ENCODE measurements around the gene FARSB.

The FARSB gene

DNA sequence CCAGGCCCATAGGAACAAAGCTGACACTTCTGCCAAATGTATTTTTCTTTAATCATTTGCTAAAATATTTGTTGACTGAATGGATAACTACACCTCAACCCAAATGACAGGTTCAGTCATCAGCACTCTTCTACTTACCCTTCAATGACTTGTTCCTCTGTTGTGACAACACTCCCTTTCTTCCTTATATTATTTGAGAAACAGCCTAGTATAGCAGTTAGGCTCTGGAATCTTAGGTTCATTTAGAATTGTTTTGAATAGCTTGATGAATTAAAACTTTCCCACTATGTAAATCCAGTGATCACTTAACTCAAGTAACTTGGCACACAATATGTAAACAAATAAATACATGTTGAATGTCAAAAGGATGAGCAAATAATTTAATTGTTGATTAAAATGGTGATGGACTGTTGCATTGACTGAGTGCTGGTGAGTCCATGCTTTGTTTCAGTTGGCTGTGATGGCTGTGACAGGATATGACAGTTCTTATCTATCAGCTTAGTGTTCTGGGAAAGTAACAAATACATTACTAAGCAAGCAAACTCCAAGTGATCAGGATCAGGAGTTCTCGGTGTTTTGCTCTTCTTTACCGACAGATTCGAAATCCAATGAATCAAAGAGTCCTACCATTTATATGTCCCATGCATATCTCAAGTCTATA, 12.7 kb upstream of the FARSB start:
- no peak for DNase-seq

DNA sequence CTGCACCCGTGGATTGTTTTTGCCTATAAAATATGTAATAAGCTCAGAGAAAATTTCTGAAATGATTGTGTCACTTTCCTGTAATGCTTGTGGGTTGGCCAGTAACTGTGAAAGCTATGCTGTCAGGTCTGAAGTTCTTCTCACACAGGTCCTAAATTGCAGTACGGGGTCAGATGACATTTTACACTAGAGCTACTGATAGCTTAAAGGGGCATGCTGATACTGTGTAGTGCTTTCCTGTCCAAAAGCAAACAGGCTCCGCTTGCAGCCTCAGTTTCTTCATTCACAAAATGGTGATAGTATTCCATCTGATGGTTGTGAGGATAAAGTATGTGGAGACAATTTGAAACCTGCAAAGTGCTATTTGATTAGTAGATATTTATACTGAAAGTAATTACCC, 7.6 kb upstream of the FARSB start:
- DNase-seq = no peak

DNA sequence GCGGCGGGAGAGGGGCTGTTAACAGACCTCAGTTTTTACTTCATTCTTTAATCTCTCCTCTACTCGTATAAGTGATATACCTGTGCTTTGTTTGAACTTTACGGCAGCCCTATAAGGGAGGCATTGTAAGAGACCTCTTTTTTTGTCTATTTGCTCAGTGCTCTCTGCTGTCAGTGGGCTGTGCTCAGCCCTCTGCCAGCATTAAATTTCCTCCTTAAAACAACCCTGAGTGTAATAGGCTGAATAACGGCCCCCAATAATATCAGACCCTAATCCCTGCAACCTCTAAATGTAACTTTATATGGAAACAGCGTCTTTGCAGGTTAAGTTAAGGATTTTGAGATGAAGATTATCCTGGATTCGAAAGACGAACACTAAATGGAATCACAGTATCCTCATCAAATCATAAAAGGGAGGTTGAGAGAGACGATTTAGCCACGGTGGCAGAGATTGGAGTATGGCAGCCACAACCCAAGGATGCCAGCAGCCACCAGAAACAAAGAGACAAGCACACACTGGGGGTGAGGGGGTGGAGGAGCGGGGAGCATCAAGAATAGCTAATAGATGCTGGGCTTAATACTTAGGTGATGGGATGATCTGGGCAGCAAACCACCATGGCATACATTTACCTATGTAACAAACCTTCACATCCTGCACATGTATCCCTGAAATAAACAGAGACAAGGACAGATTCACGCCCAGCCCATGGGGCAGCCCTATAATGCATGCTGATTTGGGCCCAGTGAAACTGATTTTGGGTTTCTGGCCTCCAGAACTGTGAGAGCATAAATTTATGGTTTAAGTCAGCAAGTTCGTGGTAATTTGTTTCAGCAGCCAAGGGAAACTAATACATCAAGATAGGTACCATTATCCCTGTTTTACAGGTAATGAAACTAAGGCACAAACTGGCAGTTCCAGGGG, 894 bp upstream of the FARSB start:
- peak in 2 of 58 donors; percentile 1 to 13 for DNase-seq

DNA sequence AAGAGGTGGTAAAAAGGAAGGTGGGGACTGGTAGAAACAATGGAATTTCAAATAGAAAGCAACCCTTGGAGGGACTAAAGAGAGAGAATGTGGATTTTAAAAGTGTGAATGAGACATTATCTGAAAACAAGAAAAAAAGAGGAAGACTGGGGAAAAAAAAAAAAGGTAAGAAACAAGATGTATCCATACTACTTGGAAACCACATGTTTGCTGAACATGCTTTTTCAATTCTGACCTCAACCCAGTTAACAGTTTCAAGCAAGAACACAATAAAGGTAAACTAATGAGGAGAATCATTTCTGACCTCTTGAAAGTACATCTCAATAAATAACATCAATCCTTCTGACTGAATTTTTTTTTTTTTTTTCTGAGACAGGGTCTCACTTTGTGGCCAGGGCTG, 2.6 kb downstream of the FARSB start:
- no peak for DNase-seq

DNA sequence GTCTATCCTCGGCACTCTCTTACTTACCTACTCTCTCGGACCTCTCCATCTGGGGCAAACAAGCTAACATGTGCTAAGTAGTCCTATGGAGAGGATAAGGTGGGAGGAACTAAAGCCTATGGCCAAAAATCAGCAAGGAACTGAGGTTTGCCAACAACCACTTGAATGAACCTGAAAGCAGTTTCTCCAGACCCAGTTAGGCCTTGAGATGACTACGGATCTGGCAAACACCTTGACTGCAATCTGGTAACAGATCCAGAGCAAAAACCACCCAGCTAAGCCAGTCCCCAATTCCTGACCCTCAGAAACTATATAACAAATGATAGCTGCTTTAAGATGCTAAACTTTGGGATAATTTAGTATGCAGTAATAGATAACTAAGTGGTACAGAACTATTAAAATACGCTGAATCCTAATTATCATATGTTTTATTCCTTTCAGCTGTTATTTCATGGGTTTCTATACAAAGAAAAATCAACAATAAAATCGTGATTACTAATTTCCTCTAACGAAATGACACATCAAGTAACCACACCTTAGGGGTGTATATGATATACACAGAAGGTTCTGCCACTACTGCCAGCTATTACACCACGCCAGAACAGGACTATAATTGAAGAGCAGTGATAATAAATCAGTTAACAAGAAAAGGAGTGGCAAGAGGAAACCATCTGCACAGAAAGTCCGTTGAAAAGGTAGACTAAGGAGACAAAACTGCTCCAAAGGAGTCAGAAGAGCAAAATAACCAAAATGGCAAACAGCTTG, 3.2 kb downstream of the FARSB start:
- DNase-seq = no peak

DNA sequence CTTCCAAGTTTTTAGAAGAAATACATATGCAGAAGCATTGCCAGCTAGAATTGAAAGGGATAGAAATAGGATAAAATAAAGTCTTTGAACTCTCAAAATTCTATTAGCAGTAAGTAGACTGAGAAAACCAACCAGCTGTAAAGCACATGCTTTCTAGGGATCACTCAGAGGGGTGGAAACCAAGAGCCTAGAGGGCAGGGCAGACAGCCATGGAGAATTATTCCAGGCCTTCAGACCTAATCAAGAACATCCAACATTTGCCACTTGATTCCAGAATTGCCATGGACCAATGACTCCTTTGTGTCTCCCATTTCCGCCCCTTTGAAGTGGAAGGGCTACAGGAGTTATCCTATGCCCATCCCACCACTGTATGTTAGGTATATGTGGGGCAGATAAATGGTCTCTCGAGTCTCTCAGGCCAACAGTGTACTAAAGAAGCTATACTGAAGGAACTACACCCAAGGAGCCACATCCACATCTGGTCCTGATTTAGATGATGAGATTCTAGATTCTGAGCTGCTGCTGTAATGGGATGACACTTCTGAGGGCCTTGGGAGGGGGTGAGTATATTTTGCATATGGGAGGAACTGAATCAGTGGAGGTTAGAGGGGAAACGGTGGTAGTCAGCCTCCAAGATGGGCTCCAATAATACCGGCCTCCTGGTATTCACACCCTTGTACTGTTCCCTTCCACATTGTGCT, 4.0 kb downstream of the FARSB start:
- DNase-seq = no peak

DNA sequence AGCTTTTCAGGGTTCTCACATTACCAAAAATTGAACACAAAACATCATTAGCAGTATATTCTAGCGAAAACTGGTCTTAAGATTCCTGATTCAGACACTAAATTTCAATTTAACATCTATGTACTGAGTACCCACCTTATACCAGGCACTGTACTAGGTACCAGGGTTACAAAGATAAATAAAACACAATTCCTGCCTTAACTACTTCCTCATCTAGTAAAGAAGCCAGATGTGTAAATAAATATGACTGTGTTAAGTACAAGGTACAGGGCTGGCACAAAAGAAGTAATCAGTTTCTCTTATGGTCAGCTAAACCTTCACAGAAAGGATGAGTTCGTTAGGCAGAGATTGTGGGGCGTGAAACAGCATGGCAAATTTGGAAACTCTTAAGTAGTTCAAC, 6.1 kb downstream of the FARSB start:
- no peak for DNase-seq

DNA sequence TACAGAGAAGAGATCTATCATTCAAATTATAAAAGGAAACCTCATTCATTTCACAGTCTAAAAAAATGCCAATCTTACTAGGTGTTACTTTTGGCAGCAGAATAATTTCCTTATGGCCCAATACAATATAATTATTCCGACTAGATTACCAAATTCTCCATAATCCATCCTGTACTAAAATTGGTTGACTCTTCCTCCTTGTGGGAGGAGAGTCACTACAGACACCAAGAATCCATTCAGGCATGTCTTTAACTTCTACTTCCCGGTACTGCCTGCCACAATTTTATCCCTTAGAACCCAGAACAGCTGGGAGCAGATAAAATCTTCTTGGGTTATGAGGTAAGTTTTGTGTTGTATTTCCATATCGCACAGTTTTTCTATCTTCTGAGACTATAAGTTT, 9.9 kb downstream of the FARSB start:
- DNase-seq = no peak

DNA sequence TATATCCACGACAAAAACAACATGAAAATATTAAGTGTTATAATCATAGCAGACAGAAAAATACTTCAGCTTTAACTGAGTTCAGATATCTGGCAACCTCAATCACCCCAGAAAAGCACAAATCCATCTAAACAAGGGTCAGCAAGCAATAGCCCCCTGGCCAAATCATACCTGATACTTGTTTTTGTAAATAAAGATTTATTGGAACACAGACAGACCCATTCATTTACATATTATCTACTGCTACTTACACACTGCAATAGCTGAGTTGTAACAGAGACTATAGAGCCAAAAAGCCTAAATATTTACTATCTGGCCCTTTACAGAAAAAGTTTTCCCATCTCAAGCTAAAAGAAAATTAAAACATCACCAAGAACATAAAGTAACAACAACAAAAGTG, 12.8 kb downstream of the FARSB start:
- no peak for DNase-seq

DNA sequence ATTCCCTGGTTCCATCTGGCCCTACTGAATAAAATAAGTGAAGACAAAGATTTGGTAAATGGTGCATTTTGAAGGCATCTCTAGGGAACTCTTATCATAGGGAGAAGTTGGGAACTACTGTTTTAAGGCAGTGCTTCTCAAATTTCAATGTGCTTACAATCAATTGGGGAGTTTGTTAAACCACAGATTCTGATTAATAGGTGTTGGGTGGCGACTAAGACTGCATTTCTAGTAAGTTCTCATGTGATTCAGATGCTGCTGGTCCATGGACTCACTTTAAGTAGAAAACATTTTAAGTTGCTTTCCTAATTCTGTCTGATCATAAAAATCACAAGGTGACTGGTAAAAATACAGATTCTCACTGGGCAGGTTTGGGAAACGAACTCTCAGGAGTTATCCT, 14.6 kb downstream of the FARSB start:
- no peak for DNase-seq

DNA sequence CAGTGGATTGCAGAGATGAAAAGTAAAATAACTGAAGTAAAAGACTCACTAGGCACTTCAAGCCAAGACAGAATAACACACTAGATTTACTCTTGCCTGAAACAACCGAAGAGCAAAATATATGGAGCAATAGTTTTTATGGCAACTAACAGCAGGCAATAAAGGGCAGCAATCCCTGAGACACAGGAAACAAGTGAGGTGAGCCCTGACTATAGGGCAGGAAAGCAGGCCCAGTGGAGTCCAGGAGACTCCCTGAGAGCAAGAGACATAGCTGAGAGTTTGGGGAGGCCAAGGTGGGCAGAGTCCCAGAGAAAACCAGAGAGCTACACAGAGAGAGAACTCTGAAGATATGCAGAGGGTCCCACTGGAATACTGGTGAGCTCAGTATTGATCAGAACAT, 18.8 kb downstream of the FARSB start:
- DNase-seq = no peak

DNA sequence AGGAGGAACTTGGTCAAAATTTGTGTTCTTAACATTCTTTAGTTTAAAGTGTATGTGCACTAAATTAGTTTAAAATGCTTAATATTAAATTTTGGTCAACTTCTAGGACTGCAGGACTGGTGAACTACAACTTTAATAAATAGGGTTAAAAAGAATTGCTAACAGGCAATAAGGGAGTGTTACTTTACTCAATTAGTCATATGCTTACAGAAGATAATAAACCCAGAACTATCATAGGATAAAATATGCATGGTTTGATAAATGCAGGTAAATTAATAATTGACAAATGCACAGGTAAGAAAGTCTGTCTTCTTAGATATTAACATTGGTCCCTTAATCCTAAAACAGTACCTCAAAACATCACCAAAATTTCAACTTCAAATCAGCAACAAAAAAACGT, 20.6 kb downstream of the FARSB start:
- no peak for DNase-seq

DNA sequence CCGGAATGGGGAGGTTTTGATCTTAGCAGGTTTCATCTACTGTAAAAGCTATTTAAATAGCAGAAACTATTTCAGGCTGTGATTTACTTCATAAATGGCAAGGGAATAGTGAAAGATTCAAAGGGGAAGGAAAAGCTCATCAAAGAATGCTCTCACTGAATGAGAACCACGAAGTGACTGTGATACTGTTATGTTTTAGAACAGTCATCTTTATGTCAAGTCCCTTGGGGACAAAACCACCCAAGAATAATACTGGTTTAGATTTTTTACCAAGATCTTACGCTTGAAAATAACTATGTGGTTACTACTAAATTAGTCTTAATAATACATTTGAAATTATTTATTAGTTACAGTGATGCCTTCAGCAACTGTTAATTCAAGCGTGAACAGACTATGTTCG, 28.1 kb downstream of the FARSB start:
- no peak for DNase-seq

DNA sequence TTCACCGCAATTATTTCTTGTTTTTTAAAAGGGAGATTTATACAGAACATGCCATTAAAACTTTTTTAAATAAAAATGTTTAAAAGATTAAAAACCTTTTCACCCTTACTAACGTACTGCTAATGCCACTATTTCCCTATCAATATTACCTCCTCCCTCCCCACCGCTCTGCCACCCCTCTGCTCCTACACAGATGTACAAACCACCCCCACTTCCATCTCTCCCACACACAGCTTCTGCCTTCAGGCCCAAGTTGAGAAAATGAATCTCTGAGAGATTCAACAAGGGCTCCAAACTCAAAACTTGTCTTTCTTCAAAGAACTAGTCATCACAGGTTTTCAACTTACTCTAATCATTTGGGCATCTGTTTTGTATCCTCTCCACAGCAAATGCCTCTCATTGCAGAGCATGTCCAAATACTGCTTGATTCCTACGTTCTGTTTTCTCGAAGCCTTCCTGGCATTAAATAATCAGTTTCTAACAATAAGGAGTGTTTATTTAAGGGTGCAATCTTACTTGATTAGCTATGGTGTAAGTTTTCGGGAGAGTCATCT, 32.1 kb downstream of the FARSB start:
- no peak for DNase-seq

DNA sequence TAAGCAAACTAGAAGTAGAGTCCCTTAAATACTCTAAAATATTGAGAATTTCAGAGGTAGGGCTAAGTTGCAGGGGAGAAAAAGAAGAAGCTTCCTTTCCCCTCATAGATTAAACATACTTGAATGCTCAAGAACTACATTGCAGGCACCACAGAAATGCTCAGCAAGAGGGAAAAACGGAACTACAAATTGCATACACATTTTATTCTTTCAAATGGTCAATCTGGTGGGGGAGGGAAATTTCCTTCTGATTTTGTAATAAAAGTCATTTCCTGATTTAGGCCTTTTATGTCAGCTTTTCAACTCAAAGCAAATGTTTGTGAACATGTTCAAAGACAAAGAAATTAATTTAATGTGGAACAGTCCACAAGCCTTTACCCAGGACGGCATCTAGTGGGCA, 33.0 kb downstream of the FARSB start:
- DNase-seq = no peak

DNA sequence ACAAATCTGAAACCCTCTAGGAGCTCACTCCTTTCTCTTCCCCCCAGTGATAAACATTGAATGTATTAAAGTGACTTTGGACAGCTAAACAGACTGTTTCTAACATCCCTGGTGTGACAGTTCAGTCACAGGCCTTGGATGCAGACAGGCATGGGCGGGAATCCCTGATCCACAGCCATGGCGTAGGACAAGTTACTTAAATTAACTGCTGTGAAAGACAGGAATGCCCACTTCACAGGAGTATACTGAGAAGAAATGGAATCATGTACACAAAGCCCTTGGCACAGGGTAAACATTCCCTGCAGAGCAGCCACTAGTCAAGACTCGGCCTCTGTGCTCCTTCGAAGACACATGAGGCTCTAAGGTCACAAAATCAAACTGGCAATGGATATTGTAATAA, 34.0 kb downstream of the FARSB start:
- no peak for DNase-seq

DNA sequence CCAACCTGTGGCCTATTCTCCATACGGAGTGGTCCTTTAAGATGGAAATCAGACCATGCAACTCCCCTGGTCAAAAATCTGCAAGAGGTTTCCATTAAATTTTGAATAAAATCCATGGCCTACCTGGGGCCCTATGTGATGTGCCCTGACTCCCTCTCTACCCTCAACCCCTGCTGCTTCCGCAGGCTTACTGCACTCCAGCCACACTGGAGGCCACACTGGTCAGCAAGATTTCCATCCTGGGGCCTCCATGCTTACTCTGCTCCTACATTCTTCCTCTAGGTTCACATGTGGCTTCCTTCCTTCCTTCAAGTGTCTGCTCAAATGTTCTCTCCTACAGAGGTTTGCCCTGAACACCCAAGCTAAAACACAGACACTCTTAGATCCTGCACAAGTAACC, 40.6 kb downstream of the FARSB start:
- no peak for DNase-seq

DNA sequence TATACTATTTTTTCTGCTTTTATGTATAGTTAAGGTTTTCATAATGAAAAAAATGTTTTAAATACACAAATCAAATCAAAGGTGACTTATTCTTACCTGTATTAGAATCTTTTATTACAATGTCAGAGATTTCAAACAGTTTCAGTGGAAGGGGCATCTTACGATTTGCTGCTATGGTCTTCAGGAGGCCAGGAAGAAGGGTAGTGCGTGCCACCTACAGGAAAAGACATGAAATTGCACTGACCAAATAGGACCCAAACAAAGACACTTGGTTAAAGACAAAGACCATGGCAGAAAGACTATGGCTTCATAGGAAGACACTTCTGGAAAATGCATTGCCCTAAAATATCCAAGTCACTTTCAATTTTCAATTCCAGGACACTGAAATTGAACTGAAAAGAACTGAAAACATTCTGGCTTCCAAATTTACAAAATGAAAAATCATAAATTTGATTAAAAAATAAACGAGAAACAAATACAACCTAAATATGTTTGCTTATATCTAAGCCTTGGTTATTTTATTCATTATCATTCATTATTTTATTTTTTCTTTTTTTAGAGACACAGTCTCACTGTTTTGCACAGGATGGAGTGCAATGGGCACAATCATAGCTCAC, 42.1 kb downstream of the FARSB start:
- DNase-seq = peak in 3 of 58 donors; percentile 2 to 30 (median 9)

DNA sequence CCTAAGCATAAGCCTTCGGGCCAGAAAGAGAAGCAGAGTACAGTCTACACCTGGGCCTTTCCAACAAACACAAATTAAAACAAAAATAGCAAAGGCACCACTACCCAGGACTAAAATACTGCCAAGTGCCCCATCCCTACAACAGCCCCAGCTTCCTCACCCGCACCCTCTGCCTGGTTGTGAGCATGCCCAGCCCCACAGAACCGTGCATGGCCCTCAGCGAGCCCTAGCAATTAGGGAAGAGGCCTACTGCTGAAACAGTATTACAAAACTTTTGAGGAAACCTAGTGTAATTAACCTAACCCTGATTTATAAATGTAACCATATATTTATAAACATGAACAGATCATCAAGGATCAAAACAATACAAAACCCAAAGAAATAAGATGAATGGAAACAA, 44.2 kb downstream of the FARSB start:
- DNase-seq = no peak

DNA sequence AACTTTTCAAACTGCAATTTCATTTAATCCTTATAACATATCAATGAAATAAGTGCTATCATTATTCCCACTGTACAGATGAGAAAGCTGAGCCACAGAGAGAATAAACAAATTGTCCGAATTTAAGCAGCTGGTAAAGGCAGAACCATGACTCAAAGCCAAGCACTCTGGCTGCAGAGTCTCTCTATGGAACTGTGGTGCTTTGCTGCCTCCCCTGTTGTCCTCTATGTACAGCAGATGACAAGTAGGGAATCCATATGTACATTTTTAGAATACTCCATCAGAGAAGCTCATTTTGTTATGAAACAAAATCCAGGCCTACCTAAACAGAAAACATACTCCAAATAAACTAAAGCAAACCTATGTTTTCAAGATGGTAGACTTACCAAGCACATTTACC, 45.1 kb downstream of the FARSB start:
- DNase-seq = peak in 5 of 58 donors; percentile 1 to 23 (median 4)

DNA sequence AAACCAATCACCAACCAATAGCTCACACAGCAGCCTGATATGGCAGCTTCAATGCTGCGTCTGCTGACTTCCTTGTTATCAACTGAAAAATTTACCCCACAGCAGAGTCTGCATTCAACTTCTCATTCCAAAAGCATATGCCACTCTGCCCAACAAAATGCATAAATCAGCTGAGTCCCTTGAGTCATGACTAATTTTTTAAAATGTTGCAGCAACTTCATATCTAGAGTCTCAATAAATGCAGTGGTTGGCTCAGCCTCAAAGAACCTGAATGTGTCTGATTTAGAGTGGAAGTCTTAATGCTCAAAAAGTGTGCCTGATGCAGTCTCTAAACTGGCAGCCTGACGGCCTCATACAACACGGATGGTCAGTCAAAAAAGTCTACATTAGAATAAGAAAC, 46.5 kb downstream of the FARSB start:
- DNase-seq = no peak
